NCI-H774 (cell line): ENCODE data around the gene DRICH1.
"Not testable (repeated sequence)": the region's sequence is repeated elsewhere in the genome, so short reads cannot be mapped to it uniquely, and the experiment has no call there.

Experiments
- DNase-seq: peaks from one replicate; lab custom pipeline; 2025; lab: John Stamatoyannopoulos, UW

DRICH1 gene

GRCh38 chr22:23632178-23632577 lies at the start of gene DRICH1:
DRICH1 (minus strand) TSS chr22:23632321; CDS start chr22:23632023, 298 bp downstream.
- DNase-seq, result no peak

- DNase-seq, result no peak
Observed at GRCh38 chr22:23681026-23681809, 49.1 kb upstream of the DRICH1 start.

GRCh38 chr22:23678133-23678532 lies 46.0 kb upstream of the DRICH1 start:
- no peak for DNase-seq

- no peak for DNase-seq
Observed at GRCh38 chr22:23677701-23677995, 45.5 kb upstream of the DRICH1 start.

GRCh38 chr22:23676841-23677700 lies 45.0 kb upstream of the DRICH1 start:
- not testable (repeated sequence) for DNase-seq

GRCh38 chr22:23675502-23676415 lies 43.6 kb upstream of the DRICH1 start:
- DNase-seq, result no peak

GRCh38 chr22:23674886-23675501 lies 42.9 kb upstream of the DRICH1 start:
- not testable (repeated sequence) for DNase-seq

- DNase-seq, result no peak
Observed at GRCh38 chr22:23673826-23674690, 41.9 kb upstream of the DRICH1 start.

- no peak for DNase-seq
Observed at GRCh38 chr22:23673050-23673620, 41.0 kb upstream of the DRICH1 start.

GRCh38 chr22:23672307-23673049 lies 40.4 kb upstream of the DRICH1 start:
- DNase-seq, result not testable (repeated sequence)

GRCh38 chr22:23671387-23671786 lies 39.3 kb upstream of the DRICH1 start:
- DNase-seq, result not testable (repeated sequence)

GRCh38 chr22:23670378-23671295 lies 38.5 kb upstream of the DRICH1 start:
- no peak for DNase-seq

- DNase-seq, result not testable (repeated sequence)
Observed at GRCh38 chr22:23660381-23660780, 28.3 kb upstream of the DRICH1 start.

GRCh38 chr22:23657727-23658126 lies 25.6 kb upstream of the DRICH1 start:
- DNase-seq, result no peak

GRCh38 chr22:23655891-23656475 lies 23.9 kb upstream of the DRICH1 start:
- no peak for DNase-seq

GRCh38 chr22:23652711-23653110 lies 20.6 kb upstream of the DRICH1 start:
- no peak for DNase-seq

GRCh38 chr22:23652286-23652685 lies 20.2 kb upstream of the DRICH1 start:
- no peak for DNase-seq

- no peak for DNase-seq
Observed at GRCh38 chr22:23651676-23652075, 19.6 kb upstream of the DRICH1 start.
